OCI-LY7 (cell line): ENCODE results near the gene LRRC46.

Source experiments
- CTCF ChIP-seq: fragments of 200-600 bp; sonication (generic); conservative IDR thresholded peaks from 2 replicates; pipeline ENCODE4 v1.5.1; 2014; ENCODE audit warnings: mild to moderate bottlenecking, antibody characterized with exemption, low read length, moderate library complexity, mixed read lengths
- EZH2phosphoT487 ChIP-seq: fragments of 200-600 bp; sonication (generic); IDR thresholded peaks from 2 replicates; pipeline ENCODE4 v1.6.1; 2018; ENCODE audit warnings: low read depth, borderline replicate concordance, mild to moderate bottlenecking, mixed run types, antibody characterized with exemption, low read length, moderate library complexity, mixed read lengths

GRCh38 chr17:47803201-47803600, 28.3 kb upstream of the LRRC46 start:
- TF ChIP-seq CTCF (no peak), EZH2phosphoT487 (no peak)
